GM18508 (cell line): ENCODE data around the gene DIAPH3.

Experiments
- ATAC-seq: cut with Tn5 transposase; IDR thresholded peaks from one replicate; pipeline ENCODE4 v1.9.1; 2021; ENCODE audit warnings: moderate number of reproducible peaks; ENCODE audit not compliant: insufficient read depth, unreplicated experiment

Gene DIAPH3

DNA sequence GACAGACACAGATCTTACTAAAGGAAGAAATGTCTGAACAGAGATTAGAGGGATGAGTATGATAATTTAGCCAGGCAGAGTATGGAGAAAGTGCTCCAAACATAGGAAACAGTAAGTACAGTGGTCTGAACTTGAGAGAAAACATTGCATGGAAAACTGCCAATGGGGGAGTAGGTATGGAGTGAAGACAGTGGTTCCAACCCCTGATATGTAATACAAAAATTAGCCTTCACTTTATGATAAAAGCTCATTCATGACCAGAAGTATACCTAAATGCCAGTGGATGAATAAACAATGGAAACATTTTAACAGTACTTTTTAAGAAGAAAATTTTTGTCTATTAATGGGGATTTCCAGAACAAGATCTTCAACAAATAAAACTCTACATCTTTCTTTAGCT, 334.0 kb downstream of the DIAPH3 start:
- ATAC-seq, result no peak

DNA sequence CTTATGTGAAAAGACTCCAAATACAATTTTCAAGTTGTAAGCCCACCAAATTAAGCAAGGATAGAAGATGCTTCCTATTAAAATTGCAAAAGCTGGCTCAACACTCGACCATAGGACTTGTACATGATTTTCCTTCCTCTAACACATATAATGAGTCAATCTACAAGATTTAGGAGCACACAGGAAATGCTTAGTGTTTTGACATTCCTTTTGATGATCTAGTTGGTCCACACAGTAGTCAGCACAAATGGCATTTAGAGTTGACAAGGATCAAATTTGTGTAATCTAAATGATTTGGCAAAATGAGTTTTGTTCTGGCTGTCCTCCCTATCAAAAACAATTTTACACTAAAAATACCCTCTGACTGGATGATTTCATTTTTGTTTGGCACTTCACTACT, 340.2 kb downstream of the DIAPH3 start:
- ATAC-seq, result no peak

DNA sequence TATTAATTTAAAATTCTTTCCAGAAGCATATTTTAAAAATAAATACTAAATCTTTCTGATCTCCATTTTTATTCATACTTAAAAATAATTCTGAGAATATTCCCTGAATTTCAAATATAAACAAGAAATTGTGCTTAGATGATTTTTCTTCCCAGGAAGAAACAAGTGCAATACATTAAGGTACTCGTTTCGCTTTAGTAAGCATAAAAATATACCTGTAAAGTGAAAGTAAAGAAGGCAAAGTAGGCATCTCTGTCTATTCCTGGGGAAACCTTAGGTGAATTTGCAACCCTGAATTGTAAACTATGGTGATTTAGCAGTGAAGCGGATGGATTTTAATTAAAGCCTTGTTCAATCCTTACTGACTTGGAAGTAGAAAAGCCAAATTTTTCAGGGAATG, 354.2 kb downstream of the DIAPH3 start:
- ATAC-seq, result no peak

DNA sequence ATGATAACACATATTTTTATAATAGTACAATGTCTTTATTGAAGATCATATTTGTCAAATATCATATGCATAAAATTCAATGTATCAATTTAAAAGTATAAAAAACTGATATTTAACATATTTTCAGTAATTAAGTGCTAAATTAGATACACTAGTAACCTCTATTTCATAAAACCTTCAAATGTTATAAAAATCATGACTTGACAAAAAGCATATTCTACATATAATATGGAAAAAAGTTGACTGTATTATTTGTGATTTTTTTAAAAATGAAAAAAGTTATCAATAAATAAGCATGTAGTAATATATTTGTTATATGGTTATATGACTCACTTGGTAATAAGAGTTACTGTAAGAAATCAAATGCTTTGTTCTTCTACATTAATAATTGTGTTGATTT, 356.9 kb downstream of the DIAPH3 start:
- no peak for ATAC-seq

DNA sequence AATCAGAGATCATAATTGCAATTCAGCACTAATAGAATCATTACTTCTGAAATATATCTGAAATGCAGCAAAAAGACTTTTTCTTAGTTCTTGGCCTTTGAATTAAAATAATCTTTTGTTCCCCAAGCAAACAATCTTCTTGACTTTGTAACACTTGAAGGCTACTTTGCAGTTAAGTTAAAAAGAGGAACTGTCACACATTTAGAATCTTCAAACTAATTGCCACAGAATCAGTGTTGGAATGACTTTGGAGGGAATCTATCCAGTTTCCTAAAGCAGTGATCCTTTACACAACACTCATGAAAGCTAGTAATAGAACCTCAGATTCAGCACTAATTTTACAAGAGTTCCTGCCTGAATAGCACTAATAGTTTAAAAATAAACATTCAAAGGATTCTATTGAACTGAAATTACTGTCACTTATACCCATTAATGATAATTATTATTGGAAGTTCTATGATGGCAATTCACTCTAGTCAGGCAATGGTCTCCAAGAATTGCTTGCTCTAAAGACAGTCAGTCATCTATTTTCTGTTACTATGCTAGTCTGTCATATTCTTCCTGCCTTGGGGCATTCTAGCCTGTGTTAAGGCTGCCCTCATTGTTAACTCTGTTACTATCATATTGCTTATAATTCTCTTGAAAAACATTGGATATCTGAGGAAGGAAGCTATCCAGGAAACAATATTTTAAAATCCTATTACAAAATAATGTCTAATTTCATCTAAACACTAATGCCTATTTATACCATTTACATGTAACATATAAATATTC, 362.4 kb downstream of the DIAPH3 start:
- no peak for ATAC-seq

DNA sequence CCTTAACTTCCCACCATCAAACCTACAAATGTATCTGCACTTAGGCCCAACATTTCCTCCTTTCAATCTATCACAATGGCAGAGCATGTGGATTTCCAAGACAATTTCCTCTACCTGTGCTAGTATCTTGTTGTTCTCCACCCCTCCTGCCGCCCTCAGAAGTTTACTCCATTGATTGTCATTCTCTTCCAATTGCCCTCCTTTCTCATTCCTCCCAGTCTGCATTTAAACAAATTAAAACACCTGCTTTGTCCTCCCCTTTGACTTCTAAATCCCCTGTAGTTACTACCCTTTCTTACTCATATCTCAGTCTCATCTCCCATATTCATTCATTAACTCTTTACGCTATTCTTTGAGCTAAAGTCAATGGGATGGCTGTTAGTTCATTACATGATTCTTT, 370.6 kb downstream of the DIAPH3 start:
- ATAC-seq, result no peak

DNA sequence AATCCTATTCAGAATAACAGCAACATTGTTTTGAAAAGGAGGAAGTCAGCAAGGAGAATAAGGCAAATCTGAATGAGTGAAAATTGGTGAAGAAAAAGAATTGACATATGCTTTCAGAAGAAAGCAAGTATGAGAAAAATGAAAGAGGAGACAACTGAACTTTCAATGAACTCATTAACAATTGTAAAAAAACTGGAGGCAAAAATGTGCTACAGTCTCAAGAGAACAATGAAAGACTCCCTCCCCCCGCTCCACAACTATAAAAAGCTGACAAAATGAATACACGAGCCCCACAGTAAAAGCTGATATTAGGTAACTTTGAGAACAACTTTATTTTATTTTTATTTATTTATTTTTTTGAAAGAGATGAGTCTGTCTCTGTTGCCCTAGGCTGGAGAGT, 373.1 kb downstream of the DIAPH3 start:
- no peak for ATAC-seq

DNA sequence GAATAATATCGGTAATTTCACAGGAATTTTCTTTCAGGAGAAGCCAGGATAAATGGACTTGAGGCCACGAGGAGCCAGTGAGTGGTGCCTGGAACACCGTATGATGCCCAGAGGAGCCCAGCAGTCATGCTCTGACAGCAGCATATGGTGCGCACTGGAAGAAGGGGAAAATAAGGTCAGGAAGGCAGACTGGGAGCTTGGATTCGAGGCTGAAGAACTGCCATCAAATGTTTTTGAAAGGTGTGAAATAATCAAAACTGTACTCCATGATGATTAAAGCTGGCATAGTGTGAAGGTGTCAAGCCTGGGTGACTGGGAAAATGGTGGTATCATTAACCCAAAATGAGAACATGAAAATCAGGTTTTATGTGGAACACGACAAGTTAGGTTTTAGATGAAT, 374.2 kb downstream of the DIAPH3 start:
- ATAC-seq, result no peak

DNA sequence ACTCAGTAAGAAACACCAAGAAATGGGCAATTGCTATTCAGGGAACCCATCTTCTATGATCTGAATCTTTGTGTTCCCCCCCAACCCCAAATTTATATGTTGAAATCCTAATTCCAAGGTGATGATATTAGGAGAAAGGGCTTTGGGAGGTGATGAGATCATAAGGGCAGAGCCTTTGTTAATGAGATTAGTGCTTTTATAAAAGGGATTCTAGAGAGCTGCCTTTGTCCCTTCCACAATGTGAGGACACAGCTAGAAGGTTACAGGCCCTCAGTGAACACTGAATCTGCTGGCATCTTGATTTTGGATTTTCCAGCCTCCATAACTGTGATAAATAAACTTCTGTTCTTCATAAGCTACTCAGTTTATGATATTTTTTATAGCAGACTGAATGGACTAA, 376.0 kb downstream of the DIAPH3 start:
- no peak for ATAC-seq

DNA sequence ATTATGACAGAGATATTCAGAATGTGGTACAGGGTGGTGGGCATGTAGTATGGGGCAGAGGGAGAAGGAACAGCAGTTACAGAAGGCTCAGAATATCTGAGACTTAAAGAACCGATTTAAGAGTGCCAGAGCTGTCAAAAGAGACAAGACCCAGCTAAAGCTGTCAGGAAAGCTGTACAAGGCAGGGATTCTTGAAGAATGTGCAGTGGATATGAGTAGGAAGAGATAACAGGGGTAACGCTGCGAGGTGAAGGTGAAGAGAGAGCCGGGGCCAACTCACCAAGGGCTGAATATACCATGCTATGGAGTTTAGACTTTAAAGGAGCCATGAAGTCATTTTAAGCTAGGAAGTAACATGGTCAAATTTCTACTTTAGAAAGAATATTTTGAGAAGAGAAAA, 381.0 kb downstream of the DIAPH3 start:
- ATAC-seq, result no peak

DNA sequence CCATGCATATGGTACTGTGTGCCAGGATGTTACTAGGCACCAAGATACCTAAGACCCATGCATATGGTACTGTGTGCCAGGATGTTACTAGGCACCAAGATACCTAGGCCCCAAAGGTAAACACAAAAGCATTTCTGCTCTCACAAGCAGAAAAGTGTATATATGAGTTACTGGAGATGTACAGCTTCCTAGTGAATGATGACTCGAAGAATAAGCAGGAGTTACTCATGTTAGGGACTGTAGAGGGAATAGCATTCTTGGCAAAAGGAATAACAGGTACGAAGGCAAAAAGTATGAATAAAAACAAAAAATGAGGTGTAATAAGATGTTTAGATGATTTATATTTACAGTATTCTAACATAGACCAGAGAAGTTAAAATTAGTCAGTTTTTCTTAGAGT, 383.7 kb downstream of the DIAPH3 start:
- no peak for ATAC-seq

DNA sequence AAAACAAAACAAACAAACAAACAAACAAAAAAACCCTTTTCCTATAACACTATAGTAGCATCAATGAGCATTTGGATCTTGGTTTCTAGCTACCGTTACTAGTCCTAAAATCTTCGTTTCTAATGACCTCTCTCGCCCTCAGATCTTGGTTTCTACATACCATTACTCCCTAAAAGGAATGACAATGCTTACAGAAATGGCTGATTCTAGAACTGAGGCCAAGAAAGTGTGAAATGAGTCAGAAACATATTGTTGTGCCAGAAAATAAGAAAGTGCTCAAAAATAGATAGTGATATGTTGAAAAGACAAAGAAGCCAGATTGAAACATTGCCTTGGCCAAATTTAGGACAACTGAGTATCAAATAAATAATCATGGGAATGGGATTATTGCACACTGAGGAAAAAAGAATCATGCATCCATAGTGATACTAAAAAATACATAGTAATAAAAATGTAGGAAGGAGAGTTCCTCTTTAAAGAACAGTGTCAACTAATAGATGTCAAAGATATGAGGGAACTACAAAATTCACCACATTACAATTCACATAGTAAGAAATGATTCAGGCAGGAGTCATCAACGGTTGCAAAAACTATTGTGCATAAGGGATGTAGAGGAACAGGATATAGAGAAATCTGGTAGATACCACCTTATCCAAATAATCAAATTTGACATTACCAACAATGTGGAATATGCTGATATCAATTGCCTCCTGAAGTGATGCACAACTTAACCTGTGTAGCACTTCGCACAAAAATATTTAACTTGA, 386.6 kb downstream of the DIAPH3 start:
- peak; percentile 69 for ATAC-seq

DNA sequence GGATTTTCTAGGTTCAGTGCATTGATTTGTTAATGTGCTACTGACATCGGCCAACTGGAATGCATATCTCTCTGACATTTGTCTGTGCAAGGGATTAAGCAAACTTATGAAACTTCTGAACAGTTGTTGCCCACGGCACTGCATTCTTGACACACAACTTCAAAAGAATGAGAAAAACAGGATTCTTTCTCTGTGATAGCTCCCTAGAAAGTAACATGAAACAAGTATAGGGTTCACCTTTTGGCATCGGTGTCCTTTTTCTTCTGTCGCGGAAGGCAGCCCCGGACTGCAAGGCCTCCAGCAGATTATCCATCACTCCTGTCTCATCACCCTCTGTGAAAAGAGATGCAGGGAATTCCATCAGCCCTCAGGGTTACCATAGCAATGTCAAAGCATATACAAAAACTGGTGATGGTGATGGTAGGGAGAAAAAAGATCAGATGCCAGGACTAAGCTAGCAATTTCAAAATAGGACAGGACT, 389.2 kb downstream of the DIAPH3 start:
- ATAC-seq, result no peak

DNA sequence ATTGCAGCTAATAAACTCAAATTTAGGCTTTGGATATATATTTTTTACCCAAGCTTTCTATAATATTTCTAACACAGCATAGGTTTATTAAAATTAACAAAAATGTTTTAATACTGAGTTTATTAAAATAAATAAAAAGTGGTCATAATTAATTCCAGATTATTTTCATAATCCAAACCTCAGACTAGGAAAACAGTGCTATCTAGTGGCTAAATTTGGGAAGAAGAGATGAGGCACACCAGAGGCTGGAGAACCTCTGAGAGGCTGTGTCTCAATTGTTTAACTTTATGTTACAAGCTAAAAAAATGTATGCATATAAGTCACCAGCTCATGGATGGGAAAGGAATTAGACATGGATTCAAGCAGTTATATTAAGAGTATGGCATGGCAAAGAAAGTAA, 392.5 kb downstream of the DIAPH3 start:
- ATAC-seq, result no peak

DNA sequence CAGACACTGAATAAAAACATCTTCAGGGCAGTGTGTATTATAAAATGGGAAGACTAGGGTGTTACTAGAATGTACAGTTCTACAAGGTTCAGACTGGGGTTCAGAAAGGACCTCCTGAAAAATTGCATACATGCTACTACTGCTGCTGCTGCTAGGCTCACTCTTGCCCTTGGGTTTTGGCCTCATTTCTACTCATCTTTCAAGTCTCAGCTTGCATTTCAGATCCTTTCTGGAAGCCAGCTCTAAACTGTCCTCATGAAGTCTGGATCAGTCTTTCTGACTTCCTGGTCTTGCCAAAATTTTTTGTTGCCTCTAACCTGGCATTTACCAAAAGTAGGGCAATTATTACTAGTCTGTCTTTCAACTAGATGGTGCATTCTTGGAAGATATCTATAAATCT, 393.3 kb downstream of the DIAPH3 start:
- no peak for ATAC-seq

DNA sequence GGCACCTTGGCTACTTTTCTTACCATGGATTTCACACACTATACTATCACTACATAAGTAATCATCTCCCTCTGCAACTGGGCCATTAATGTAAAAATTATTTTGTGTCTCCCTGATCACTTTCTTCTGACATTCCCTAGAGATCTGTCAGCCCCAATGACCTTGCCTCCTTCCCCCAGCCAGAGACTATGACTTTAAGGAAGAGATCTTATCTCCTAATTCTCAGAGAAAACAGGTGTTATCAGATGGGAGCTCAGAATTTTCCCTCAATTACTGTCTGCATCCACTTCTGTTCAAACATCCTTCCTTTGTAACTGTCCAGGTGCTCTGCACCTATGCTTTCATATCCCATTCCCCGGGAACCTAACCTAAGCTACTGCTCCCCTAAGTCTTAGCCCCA, 397.5 kb downstream of the DIAPH3 start:
- ATAC-seq, result no peak

DNA sequence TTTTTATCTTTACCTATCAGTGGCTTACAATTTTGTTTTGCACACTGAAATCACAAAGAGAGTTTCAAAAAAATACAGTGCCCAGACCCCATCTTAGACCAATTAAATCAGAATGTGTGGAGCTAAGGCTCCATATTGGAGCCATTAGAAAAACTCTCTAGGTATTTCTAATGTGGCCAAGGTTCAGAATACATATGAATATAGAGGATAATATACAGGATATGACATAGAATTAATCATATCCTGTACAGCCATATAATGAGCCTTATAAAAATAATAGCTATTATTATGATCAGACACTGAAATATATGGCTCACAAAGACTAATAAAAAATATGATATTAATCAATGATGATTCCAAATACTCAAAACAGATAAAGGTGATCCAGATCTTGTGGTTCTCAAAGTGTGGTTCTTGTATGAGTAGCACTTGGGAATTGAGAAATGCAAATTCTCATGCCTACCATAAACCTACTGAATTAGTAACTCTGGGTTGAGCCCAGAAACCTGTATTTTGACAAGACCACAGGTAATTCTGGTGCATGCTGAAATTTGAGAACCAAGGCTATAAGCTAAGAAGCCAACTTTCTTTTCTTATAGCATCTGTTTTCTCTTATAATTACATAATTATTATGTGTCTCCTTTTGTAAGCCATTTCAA, 408.0 kb downstream of the DIAPH3 start:
- ATAC-seq, result no peak

DNA sequence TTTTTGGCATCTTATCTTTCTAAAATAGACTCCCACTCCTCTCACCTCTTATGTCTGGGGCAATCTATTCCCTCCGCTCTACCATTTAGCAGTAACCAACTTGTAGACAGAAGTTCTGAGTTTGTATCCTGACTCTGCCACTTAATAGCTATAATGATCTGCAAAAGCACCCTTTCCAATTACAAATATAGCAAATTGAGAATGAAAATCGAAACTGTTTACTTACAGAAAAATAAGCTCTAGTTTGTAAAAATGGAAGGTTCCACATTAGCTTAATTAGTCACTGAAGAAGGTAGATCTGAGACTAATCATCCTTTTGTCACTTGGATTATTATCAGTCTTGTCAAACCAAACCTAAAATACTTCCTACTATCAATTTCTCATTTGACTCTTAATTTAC, 409.3 kb downstream of the DIAPH3 start:
- ATAC-seq, result peak; percentile 51

DNA sequence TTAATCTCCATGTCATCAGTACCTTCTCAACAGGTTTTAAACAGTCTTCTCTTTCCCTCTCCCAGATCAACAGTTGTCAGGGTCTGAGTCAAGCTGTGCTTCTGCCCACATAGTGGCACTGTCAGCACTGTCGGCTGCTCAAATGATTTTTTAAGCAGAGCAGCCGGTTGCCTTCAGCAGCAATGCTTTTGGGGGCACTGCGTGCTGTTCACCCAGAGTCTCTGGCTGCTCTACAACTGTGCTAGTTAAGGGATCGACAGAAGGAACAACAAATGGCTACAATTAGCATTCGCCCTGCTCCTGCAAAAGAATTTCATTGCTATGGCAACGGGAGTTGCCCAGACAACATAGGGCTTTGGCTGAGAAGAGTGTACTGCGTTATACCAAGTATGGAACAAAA, 412.9 kb downstream of the DIAPH3 start:
- no peak for ATAC-seq

DNA sequence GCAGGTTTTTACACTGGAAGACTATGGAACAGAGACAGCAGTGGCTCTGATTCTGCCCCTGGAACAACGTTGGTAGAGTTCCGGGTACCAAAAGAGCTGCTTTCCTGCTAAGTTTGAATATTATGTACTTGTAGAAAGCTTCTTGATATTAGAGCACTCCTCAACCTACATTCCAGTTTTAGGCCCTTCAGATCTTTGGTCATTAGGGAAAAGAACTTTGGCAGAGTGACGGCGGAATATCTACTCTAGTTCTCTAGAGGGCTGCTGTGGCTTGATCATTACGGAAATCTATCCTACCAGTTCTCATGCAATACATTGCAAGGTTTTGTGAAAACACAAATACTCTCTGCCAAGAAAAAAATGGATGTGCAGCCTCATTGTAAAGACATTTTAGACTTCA, 415.7 kb downstream of the DIAPH3 start:
- no peak for ATAC-seq

DNA sequence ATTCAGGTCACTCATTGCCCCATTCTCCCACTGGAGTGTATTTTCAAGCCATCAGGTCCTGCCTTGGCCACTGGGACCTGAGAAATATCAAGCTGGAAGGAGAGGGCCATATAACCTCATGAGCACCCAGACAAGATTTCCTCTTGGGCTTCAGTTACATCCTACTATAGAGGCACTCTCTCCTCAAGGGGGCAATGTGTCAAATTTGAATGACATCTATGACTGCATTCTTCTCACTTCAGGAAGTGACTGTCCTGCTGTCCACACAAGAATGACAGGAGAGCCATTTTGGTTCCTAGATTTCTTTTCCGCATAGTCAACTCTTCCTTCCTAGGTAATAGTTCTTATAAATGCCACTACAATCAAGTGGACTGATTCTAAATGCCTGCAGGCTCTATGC, 416.2 kb downstream of the DIAPH3 start:
- ATAC-seq, result no peak
